ENCODE results near the gene FOXD4L6.
"Not testable (repeated sequence)": the region's sequence is repeated elsewhere in the genome, so short reads cannot be mapped to it uniquely, and the experiment has no call there.

GRCh38 chr9:41098759-41099158 is 29.7 kb downstream of the FOXD4L6 start:
- TF ChIP-seq, protein P1, sequence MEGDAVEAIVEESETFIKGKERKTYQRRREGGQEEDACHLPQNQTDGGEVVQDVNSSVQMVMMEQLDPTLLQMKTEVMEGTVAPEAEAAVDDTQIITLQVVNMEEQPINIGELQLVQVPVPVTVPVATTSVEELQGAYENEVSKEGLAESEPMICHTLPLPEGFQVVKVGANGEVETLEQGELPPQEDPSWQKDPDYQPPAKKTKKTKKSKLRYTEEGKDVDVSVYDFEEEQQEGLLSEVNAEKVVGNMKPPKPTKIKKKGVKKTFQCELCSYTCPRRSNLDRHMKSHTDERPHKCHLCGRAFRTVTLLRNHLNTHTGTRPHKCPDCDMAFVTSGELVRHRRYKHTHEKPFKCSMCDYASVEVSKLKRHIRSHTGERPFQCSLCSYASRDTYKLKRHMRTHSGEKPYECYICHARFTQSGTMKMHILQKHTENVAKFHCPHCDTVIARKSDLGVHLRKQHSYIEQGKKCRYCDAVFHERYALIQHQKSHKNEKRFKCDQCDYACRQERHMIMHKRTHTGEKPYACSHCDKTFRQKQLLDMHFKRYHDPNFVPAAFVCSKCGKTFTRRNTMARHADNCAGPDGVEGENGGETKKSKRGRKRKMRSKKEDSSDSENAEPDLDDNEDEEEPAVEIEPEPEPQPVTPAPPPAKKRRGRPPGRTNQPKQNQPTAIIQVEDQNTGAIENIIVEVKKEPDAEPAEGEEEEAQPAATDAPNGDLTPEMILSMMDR (IDR thresholded peaks at IDR 0.05 in 4 of 5, conservative IDR thresholded peaks at IDR 0.05 in 1 of 5), result not testable (repeated sequence)
- TF ChIP-seq POLR2A (IDR thresholded peaks at IDR 0.05), result not testable (repeated sequence)
